HepG2 (cell line): ENCODE measurements around the gene EPN3. TPM values are rescaled to one million over a fixed set of nuclear protein-coding genes. Genes with fewer than 3 reads are reported as not detected.

Source experiments
- CSRNP2 ChIP-seq: sonication (generic); formaldehyde crosslinking; conservative IDR thresholded peaks from 2 replicates; pipeline ENCODE4 v1.8.0; 2022; ENCODE audit warnings: low read depth, missing genetic modification reagents
- HNF4A ChIP-seq: sonication (generic); formaldehyde crosslinking; IDR thresholded peaks from 2 replicates; pipeline ENCODE4 v1.4.0; 2020; ENCODE audit warnings: missing genetic modification reagents
- HOXD1 ChIP-seq: sonication (generic); formaldehyde crosslinking; IDR thresholded peaks from 2 replicates; pipeline ENCODE4 v1.5.0; 2020; ENCODE audit warnings: missing genetic modification reagents
- KDM1A ChIP-seq: IDR thresholded peaks from 2 replicates; pipeline ENCODE4 v1.6.1; 2016; ENCODE audit warnings: missing compliant biosample characterization
- KLF6 ChIP-seq: IDR thresholded peaks from 2 replicates; pipeline ENCODE4 v1.8.0; 2016; ENCODE audit warnings: missing biosample characterization, missing genetic modification reagents
- NR3C1 ChIP-seq: sonication (generic); formaldehyde crosslinking; IDR thresholded peaks from 2 replicates; pipeline ENCODE4 v1.4.0; 2020; ENCODE audit warnings: missing genetic modification reagents
- ONECUT2 ChIP-seq: sonication (generic); formaldehyde crosslinking; IDR thresholded peaks from 2 replicates; pipeline ENCODE4 v1.4.0; 2020; ENCODE audit warnings: missing genetic modification reagents
- SAFB2 ChIP-seq: sonication (generic); formaldehyde crosslinking; IDR thresholded peaks from 2 replicates; pipeline ENCODE4 v1.5.1; 2020; ENCODE audit warnings: missing genetic modification reagents, low read depth, mild to moderate bottlenecking, borderline replicate concordance
- SP2 ChIP-seq: sonication (generic); formaldehyde crosslinking; IDR thresholded peaks from 2 replicates; pipeline ENCODE4 v1.5.1; 2020; ENCODE audit warnings: mild to moderate bottlenecking, missing genetic modification reagents
- TBX2 ChIP-seq: sonication (generic); formaldehyde crosslinking; IDR thresholded peaks from 2 replicates; pipeline ENCODE4 v1.5.0; 2020; ENCODE audit warnings: missing genetic modification reagents, mild to moderate bottlenecking, borderline replicate concordance
- ZMYM2 ChIP-seq: sonication (generic); formaldehyde crosslinking; IDR thresholded peaks from 2 replicates; pipeline ENCODE4 v1.8.0; 2022; ENCODE audit warnings: mild to moderate bottlenecking, missing genetic modification reagents
- ZNF503 ChIP-seq: sonication (generic); formaldehyde crosslinking; IDR thresholded peaks from 2 replicates; pipeline ENCODE4 v1.4.0; 2020; ENCODE audit warnings: missing genetic modification reagents
- ZNF546 ChIP-seq: sonication (generic); formaldehyde crosslinking; conservative IDR thresholded peaks from 2 replicates; pipeline ENCODE4 v1.8.1; 2023; ENCODE audit warnings: mild to moderate bottlenecking, missing genetic modification reagents
- ZNF570 ChIP-seq: sonication (generic); formaldehyde crosslinking; IDR thresholded peaks from 2 replicates; pipeline ENCODE4 v1.4.0; 2020; ENCODE audit warnings: mild to moderate bottlenecking, missing genetic modification reagents, borderline replicate concordance
- ZNF629 ChIP-seq: sonication (generic); formaldehyde crosslinking; conservative IDR thresholded peaks from 2 replicates; pipeline ENCODE4 v1.5.0; 2020; ENCODE audit warnings: missing genetic modification reagents
- ZNF644 ChIP-seq: IDR thresholded peaks from 2 replicates; pipeline ENCODE4 v1.6.1; 2016; ENCODE audit warnings: low read depth
- ZNF670 ChIP-seq: sonication (generic); formaldehyde crosslinking; IDR thresholded peaks from 2 replicates; pipeline ENCODE4 v1.8.0; 2022; ENCODE audit warnings: mild to moderate bottlenecking, missing genetic modification reagents, borderline replicate concordance
- ZNF713 ChIP-seq: sonication (generic); formaldehyde crosslinking; IDR thresholded peaks from 2 replicates; pipeline ENCODE4 v1.4.0; 2020; ENCODE audit warnings: mild to moderate bottlenecking, missing genetic modification reagents
- polyA plus RNA-seq, 8 experiments: library from polyadenylated mRNA; depleted of rRNA in 3 of 8; stranded (reverse) in 7 of 8; unstranded in 1 of 8; fragments of >200 nt; fragmentation: Illumina TruSeq in 4 of 8; extraction: Trizol in 4 of 8; gene quantifications; 2 replicates each; pipeline versions ENCODE4 v1.2.1 to v1.2.3, GENCODE V29; 2011 to 2016; ENCODE audit warnings: low read depth in 4 of 8, missing spikeins in 1 of 8, mixed read lengths in 1 of 8; ENCODE audit not compliant: insufficient read depth in 1 of 8
- total RNA-seq, 5 experiments: library from RNA; depleted of rRNA; stranded (reverse); fragments of >200 nt; fragmentation: Illumina TruSeq; extraction: Trizol; gene quantifications; 2 replicates each; pipeline ENCODE4 v1.2.3, GENCODE V29; 2016; ENCODE audit warnings: low read depth in 1 of 5
- TF ChIP-seq, protein P1 (sequence below): sonication (generic); formaldehyde crosslinking; IDR thresholded peaks from 2 replicates; pipeline ENCODE4 v1.4.0; 2020; ENCODE audit warnings: missing genetic modification reagents, borderline replicate concordance

The EPN3 gene
- total and polyA plus RNA-seq, 2 of the 13 experiments (the other 11 are each of a cell fraction or from before 2014, with no cell fraction given) = 0.11 to 0.95 TPM

DNA sequence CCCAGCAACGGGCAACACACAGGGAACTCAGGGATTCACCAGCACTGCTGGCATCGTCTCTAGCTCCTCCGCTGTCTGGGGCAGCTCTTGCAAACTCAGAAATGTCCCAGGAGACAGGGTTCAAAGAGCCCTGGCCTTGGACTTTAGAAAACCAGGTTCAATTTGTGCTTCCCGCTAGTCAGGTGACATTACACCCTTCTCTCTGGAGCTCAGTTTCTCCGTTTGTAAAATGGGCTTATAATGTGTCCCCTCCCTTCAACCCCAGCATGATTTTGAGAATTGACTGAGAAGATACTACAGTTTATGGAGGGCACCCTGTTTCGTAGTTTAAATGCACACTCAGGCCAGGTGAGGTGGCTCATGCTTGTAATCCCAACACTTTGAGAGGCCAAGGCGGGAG is 26.2 kb upstream of the EPN3 start (continued):
- TF ChIP-seq, protein P1, sequence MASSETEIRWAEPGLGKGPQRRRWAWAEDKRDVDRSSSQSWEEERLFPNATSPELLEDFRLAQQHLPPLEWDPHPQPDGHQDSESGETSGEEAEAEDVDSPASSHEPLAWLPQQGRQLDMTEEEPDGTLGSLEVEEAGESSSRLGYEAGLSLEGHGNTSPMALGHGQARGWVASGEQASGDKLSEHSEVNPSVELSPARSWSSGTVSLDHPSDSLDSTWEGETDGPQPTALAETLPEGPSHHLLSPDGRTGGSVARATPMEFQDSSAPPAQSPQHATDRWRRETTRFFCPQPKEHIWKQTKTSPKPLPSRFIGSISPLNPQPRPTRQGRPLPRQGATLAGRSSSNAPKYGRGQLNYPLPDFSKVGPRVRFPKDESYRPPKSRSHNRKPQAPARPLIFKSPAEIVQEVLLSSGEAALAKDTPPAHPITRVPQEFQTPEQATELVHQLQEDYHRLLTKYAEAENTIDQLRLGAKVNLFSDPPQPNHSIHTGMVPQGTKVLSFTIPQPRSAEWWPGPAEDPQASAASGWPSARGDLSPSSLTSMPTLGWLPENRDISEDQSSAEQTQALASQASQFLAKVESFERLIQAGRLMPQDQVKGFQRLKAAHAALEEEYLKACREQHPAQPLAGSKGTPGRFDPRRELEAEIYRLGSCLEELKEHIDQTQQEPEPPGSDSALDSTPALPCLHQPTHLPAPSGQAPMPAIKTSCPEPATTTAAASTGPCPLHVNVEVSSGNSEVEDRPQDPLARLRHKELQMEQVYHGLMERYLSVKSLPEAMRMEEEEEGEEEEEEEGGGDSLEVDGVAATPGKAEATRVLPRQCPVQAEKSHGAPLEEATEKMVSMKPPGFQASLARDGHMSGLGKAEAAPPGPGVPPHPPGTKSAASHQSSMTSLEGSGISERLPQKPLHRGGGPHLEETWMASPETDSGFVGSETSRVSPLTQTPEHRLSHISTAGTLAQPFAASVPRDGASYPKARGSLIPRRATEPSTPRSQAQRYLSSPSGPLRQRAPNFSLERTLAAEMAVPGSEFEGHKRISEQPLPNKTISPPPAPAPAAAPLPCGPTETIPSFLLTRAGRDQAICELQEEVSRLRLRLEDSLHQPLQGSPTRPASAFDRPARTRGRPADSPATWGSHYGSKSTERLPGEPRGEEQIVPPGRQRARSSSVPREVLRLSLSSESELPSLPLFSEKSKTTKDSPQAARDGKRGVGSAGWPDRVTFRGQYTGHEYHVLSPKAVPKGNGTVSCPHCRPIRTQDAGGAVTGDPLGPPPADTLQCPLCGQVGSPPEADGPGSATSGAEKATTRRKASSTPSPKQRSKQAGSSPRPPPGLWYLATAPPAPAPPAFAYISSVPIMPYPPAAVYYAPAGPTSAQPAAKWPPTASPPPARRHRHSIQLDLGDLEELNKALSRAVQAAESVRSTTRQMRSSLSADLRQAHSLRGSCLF (CRISPR knock-in tag) = no peak
- TF ChIP-seq SP2 (CRISPR knock-in tag) (no peak), ONECUT2 (CRISPR knock-in tag) (no peak), HOXD1 (CRISPR knock-in tag) (no peak), ZNF670 (no peak), SAFB2 (no peak), CSRNP2 (CRISPR knock-in tag) (no peak), NR3C1 (CRISPR knock-in tag) (no peak), ZMYM2 (0 out of 2 replicates have a peak, but pooled peaks have one; percentile 30), ZNF644 (CRISPR knock-in tag) (no peak), ZNF629 (CRISPR knock-in tag) (peak; percentile 92), ZNF546 (CRISPR knock-in tag) (no peak), ZNF503 (CRISPR knock-in tag) (no peak), ZNF570 (CRISPR knock-in tag) (no peak), KLF6 (CRISPR knock-in tag) (no peak), HNF4A (CRISPR knock-in tag) (peak; percentile 75), TBX2 (CRISPR knock-in tag) (0 out of 2 replicates have a peak, but pooled peaks have one; percentile 11), KDM1A (CRISPR knock-in tag) (peak; percentile 53; the same call in 1 of the 2 replicates), ZNF713 (CRISPR knock-in tag) (no peak)
- TF ChIP-seq, all 625 proteins: peak for 5
